HAP-1 (cell line): ENCODE measurements around the gene MINDY1.

Experiments
- DNase-seq, 2 experiments: peaks; one replicate each; pipeline ENCODE4 v3.0.0-alpha.2; 2016 to 2020; ENCODE audit warnings: low spot score in 2 of 2
- H3K27me3 ChIP-seq: fragments of 250-450 bp; sonication (Bioruptor Pico); 2 replicates; pipeline ENCODE4 v1.5.1; 2020; ENCODE audit warnings: low read depth, mild to moderate bottlenecking, moderate library complexity
- H3K36me3 ChIP-seq: fragments of 250-450 bp; sonication (Bioruptor Pico); replicated peaks from 2 replicates; pipeline ENCODE4 v1.5.1; 2020; ENCODE audit warnings: mild to moderate bottlenecking
- H3K4me1 ChIP-seq: fragments of 250-450 bp; sonication (Bioruptor Pico); 2 replicates; pipeline ENCODE4 v1.5.1; 2020; ENCODE audit warnings: mild to moderate bottlenecking
- H3K4me3 ChIP-seq: fragments of 250-450 bp; sonication (Bioruptor Pico); 2 replicates; pipeline ENCODE4 v1.5.1; 2020; ENCODE audit warnings: mild to moderate bottlenecking, moderate library complexity
- H3K9me3 ChIP-seq: fragments of 250-450 bp; sonication (Bioruptor Pico); 2 replicates; pipeline ENCODE4 v1.5.1; 2020; ENCODE audit warnings: mild to moderate bottlenecking, moderate library complexity
- in situ Hi-C: fragments of 300-500 bp; cut with MboI; formaldehyde crosslinking; loops from 3 replicates; pipeline ENCODE4 v1.14.3; 2020; ENCODE audit warnings: low sequenced_read_pairs, inconsistent platforms, mixed read lengths

MINDY1 gene

DNA sequence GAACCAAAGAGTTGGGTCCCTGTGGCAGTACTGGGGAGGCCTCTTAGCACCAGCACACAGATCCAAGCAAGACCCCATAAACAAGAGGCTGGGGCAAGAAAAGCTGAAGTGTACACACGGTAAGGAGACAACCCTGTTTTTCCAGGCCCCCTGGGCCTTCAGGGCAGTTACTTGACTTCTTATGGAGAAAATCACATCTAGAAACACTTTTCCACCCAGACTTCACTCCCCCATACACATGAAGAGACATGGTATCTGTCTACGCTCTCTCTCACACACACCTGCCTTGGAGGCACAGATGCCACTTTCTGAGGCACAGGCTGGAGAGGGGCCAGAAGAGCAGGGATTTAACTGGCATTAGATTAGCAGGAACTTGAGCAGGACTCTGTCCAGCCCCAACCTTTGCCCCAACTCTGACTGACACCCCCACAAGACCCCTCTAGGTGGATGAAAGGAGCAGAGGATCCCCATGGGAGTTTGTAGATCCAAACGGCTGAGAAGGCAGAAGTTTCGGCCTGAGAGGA lies 34.2 kb downstream of the MINDY1 start:
- no peak for DNase-seq
- in situ Hi-C loops, result no loop called here
- no peaks in the 10 kb centered on the region for H3K9me3 ChIP-seq
- H3K36me3 ChIP-seq, result peaks cover 18% of the 10 kb centered on the region
- peak overlapping the region; percentile 73; the same call in 1 of the 2 replicates for H3K4me3 ChIP-seq
- peaks cover 24% of the 10 kb centered on the region for H3K4me1 ChIP-seq
- H3K27me3 ChIP-seq, result no peaks in the 10 kb centered on the region

DNA sequence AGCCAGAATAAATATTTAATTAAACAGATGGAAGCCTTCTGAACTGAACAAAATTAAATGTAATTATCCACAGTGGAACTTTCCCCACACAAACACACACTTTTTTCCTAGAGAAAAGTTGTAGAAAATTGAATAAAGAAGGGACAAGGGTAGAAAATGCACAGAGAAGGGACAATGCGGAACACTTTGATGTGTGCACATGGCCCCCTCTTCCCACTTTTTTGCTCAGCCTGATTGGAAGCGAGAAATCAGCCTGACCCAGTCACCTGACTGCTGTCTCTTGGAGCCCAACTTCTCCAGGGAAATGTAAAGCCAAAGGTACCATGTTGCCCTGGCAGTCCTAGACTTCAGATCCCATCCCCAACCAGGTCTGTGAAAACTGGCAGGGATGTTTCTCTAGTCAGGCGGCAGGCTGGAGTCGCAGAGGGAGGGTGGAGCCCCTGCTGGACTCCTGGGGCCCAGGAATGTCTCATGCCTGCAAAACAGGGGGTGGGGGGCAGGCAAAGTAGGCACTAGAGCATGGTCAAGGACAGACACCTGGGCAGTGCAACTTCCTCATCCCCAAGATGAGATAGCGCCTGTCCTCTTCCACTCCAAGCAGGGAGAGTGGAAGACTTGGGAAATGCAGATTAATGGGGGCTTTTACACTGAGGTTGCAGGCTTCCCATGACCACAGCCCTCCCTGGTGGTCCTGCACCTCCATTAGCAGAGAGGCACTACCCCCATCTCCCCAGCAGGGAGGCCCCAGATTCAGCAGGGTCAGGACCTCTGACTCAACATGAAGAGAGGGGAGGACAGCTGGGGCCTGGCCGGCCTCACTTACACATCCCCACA lies 34.9 kb downstream of the MINDY1 start:
- H3K4me1 ChIP-seq, result peaks cover 24% of the 10 kb centered on the region
- no peak overlapping the region for H3K4me3 ChIP-seq
- no peak for DNase-seq
- H3K36me3 ChIP-seq, result peaks cover 25% of the 10 kb centered on the region
- in situ Hi-C loops, result no loop called here
- no peaks in the 10 kb centered on the region for H3K27me3 ChIP-seq
- no peaks in the 10 kb centered on the region for H3K9me3 ChIP-seq

DNA sequence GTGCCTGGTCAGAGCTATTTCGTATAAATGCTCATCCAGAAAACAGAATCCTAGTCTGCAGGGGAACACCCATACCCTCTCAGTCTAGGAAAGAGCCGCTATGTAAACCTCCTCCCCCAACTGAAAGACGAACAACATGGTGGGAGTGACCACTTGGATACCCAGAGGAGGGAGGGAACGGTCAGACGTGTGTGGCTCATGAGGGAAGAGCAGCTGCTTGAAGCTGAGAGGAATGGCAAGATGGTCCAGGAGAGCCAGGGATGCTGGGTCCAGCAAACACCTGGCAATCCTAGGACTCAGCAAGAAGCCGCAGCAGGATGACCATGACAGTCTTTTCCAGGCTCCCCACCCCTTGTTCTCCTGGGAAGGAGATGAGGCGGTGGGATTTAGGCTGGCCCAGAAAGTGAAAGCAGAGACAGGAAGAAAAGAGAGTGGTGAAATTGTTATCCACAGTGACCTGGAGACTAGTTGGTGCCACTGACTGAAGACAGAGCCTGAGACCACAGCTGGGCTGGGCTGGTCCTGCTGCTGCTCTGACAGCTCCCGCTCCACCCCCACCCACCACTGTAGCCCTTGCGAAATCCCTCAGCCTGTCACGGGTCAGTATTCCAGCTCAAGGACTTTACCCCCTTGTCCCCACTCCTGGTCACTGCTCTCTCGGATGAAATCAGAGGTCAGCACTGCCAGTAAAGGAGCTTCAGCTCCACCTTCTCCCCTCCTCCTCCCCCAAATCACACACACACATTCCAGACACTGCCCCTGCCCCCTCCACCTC lies 35.7 kb downstream of the MINDY1 start:
- H3K36me3 ChIP-seq, result peaks cover 33% of the 10 kb centered on the region
- H3K4me1 ChIP-seq, result peaks cover 24% of the 10 kb centered on the region
- no peak overlapping the region for H3K4me3 ChIP-seq
- H3K9me3 ChIP-seq, result no peaks in the 10 kb centered on the region
- in situ Hi-C loops, result no loop called here
- DNase-seq, result no peak
- H3K27me3 ChIP-seq, result no peaks in the 10 kb centered on the region

DNA sequence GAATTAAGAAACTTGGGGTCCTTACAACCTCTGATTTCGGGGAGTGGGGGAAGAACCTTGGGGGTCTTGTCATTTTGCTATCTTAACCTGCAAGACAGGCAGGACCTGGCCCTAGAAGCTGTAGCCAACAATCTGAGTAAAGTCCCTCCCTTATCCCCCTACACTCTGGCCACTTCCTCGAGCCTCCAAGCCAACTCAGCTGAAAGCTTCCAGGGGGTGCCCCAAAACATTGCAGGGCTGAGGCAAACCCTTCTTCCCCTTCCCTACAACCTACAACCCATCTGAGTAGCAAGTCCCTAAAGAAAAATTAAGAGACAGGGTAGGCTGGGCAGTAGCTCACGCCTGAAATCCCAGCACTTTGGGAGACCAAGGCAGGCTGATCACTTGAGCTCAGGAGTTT lies 37.1 kb downstream of the MINDY1 start:
- Histone ChIP-seq H3K36me3 (peaks cover 47% of the 10 kb centered on the region), H3K4me1 (peaks cover 24% of the 10 kb centered on the region), H3K4me3 (no peak overlapping the region), H3K27me3 (no peaks in the 10 kb centered on the region), H3K9me3 (no peaks in the 10 kb centered on the region)
- in situ Hi-C loops, result no loop called here
- no peak for DNase-seq

GRCh38 chr1:150968491-150968890 lies 38.2 kb downstream of the MINDY1 start:
- Histone ChIP-seq H3K4me1 (peaks cover 24% of the 10 kb centered on the region), H3K27me3 (no peaks in the 10 kb centered on the region), H3K36me3 (peaks cover 58% of the 10 kb centered on the region), H3K4me3 (no peak overlapping the region), H3K9me3 (no peaks in the 10 kb centered on the region)
- in situ Hi-C loops, result no loop called here
- no peak for DNase-seq

GRCh38 chr1:150967936-150968335 lies 38.8 kb downstream of the MINDY1 start:
- H3K27me3 ChIP-seq, result no peaks in the 10 kb centered on the region
- H3K9me3 ChIP-seq, result no peaks in the 10 kb centered on the region
- no peak for DNase-seq
- H3K4me3 ChIP-seq, result no peak overlapping the region
- H3K36me3 ChIP-seq, result peaks cover 64% of the 10 kb centered on the region
- in situ Hi-C loops, result no loop called here
- H3K4me1 ChIP-seq, result peaks cover 20% of the 10 kb centered on the region

DNA sequence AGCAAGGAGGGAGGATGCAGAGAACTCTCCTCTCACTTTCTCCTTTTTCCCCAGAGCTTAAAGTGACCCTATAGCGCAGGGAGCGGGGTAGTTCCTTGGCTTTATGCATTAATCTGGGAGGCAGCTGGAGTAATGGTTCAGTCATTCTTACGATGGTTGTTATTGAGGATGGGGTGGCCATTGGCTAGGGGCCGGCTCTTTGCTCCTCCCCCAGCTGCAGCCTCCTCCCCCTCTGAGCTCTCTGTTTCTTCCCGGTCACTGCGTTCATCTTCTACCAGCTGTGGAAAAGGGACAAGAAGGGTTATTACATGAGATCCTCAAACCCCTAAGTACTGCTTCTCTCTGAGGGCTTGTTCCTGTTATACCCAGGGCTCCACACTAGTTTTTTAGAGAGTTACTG lies 40.7 kb downstream of the MINDY1 start:
- DNase-seq, result no peak
- Histone ChIP-seq H3K36me3 (peaks cover 79% of the 10 kb centered on the region), H3K27me3 (no peaks in the 10 kb centered on the region), H3K4me1 (peaks cover under 1% of the 10 kb centered on the region), H3K9me3 (no peaks in the 10 kb centered on the region), H3K4me3 (no peak overlapping the region)
- in situ Hi-C loops, result no loop called here

GRCh38 chr1:150965605-150966004 lies 41.1 kb downstream of the MINDY1 start:
- Histone ChIP-seq H3K9me3 (no peaks in the 10 kb centered on the region), H3K4me3 (no peak overlapping the region), H3K36me3 (peaks cover 83% of the 10 kb centered on the region), H3K27me3 (no peaks in the 10 kb centered on the region), H3K4me1 (no peaks in the 10 kb centered on the region)
- in situ Hi-C loops, result no loop called here
- no peak for DNase-seq

DNA sequence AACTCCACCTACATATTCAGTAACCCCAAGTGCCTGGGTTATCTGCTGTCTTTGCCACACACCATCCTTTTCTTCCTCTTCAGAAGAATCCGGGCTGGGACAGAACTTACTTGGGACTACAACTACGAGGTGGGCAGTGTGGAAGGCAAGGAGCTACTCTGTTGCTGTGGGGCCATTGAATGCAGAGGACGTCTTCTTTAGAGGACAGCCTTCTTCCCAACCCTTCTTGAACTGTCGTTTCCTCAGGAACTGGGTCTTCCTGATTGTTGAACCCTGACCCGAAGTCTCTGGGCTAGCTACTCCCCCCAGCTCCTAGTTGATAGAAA lies 42.6 kb downstream of the MINDY1 start:
- Histone ChIP-seq H3K4me1 (no peaks in the 10 kb centered on the region), H3K36me3 (peaks cover 94% of the 10 kb centered on the region), H3K4me3 (no peak overlapping the region), H3K27me3 (no peaks in the 10 kb centered on the region), H3K9me3 (no peaks in the 10 kb centered on the region)
- no peak for DNase-seq
- in situ Hi-C loops, result no loop called here

GRCh38 chr1:150963321-150964163 lies 43.2 kb downstream of the MINDY1 start:
- Histone ChIP-seq H3K4me3 (no peak overlapping the region), H3K27me3 (no peaks in the 10 kb centered on the region), H3K4me1 (no peaks in the 10 kb centered on the region), H3K36me3 (peaks cover 93% of the 10 kb centered on the region), H3K9me3 (no peaks in the 10 kb centered on the region)
- DNase-seq, result no peak
- in situ Hi-C loops, result no loop called here

GRCh38 chr1:150961756-150962155 lies 44.9 kb downstream of the MINDY1 start:
- H3K4me3 ChIP-seq, result no peak overlapping the region
- no peaks in the 10 kb centered on the region for H3K27me3 ChIP-seq
- no peaks in the 10 kb centered on the region for H3K9me3 ChIP-seq
- no peaks in the 10 kb centered on the region for H3K4me1 ChIP-seq
- no peak for DNase-seq
- in situ Hi-C loops, result no loop called here
- H3K36me3 ChIP-seq, result peaks cover 83% of the 10 kb centered on the region

GRCh38 chr1:150960646-150961045 lies 46.1 kb downstream of the MINDY1 start:
- no peak overlapping the region for H3K4me3 ChIP-seq
- no peak for DNase-seq
- H3K27me3 ChIP-seq, result no peaks in the 10 kb centered on the region
- H3K9me3 ChIP-seq, result no peaks in the 10 kb centered on the region
- in situ Hi-C loops, result no loop called here
- H3K36me3 ChIP-seq, result peaks cover 75% of the 10 kb centered on the region
- no peaks in the 10 kb centered on the region for H3K4me1 ChIP-seq

DNA sequence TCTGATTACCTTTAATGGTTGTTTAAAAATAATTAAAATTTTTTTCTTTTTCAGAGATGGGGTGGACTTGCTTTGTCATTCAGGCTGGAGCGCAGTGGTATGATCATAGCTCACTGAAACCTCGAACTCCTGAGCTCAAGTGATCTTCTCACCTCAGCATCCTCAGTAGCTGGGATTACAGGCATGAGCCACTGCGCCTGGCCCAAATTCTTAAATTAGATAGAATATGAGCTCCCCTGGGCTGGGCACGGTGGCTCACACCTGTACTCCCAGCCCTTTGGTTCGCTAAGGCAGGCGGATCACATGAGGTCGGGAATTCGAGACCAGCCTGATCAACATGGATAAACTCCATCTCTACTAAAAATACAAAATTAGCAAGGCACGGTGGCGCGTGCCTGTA lies 49.0 kb downstream of the MINDY1 start:
- no peaks in the 10 kb centered on the region for H3K27me3 ChIP-seq

More for the DNA sequence above, 49.0 kb downstream of the MINDY1 start:
- H3K4me3 ChIP-seq, result no peak overlapping the region
- in situ Hi-C loops, result no loop called here
- DNase-seq, result no peak
- H3K9me3 ChIP-seq, result no peaks in the 10 kb centered on the region
- no peaks in the 10 kb centered on the region for H3K4me1 ChIP-seq
- peaks cover 67% of the 10 kb centered on the region for H3K36me3 ChIP-seq
